ENCODE results near the gene CDHR2. TPM values are rescaled to one million over a fixed set of nuclear protein-coding genes. Genes with fewer than 3 reads are reported as not detected.

CDHR2 gene
- total RNA-seq, 4 donors from 2014 or later = not detected

GRCh38 chr5:176639208-176639607 lies 90.1 kb downstream of the CDHR2 start:
- Histone ChIP-seq H3K27me3 (no peaks in the 10 kb centered on the region), H3K27ac (no peak overlapping the region), H3K9me3 (no peaks in the 10 kb centered on the region), H3K4me3 (no peak overlapping the region), H3K4me1 (no peaks in the 10 kb centered on the region), H3K36me3 (no peaks in the 10 kb centered on the region)
- DNase-seq (ENCODE audit: low spot score in 2 of 2) = no peak
- no peak for TF ChIP-seq EP300 (IDR thresholded peaks at IDR 0.05)
- no peak for TF ChIP-seq POLR2A (IDR thresholded peaks at IDR 0.05)
- no peak for TF ChIP-seq CTCF (IDR thresholded peaks at IDR 0.05)
- WGBS, 2 donors = 51 to 67% methylated on average over 2 to 3 of the region's 4 CpGs

DNA sequence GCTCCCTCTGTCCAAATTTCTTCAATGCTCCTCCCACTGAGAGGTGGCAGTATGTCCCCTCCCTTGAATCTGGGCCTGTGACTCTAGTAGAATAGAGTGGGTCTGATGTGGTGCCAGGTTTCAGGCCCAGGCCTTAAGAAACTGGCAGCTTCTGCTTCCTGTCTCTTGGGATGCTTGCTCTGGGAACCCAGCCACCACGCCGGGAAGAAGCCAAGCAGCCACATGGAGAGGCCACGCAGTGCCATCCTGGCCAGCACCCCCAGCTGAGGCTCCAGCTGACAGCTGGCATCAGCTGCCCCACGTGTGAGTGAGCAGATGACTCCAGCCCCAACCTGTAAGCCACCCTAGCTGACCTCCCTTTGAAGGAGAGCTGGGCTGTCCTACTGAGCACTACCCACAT lies 90.8 kb downstream of the CDHR2 start:
- H3K9me3 ChIP-seq = no peaks in the 10 kb centered on the region
- TF ChIP-seq EP300 (IDR thresholded peaks at IDR 0.05) (no peak), POLR2A (IDR thresholded peaks at IDR 0.05) (no peak), CTCF (IDR thresholded peaks at IDR 0.05) (no peak)
- H3K36me3 ChIP-seq = no peaks in the 10 kb centered on the region
- no peak overlapping the region for H3K27ac ChIP-seq
- WGBS, 2 donors = 57 to 60% methylated on average over 4 of the region's 4 CpGs
- DNase-seq (ENCODE audit: low spot score in 2 of 2) = no peak
- H3K4me3 ChIP-seq = no peak overlapping the region
- H3K4me1 ChIP-seq = no peaks in the 10 kb centered on the region
- no peaks in the 10 kb centered on the region for H3K27me3 ChIP-seq

DNA sequence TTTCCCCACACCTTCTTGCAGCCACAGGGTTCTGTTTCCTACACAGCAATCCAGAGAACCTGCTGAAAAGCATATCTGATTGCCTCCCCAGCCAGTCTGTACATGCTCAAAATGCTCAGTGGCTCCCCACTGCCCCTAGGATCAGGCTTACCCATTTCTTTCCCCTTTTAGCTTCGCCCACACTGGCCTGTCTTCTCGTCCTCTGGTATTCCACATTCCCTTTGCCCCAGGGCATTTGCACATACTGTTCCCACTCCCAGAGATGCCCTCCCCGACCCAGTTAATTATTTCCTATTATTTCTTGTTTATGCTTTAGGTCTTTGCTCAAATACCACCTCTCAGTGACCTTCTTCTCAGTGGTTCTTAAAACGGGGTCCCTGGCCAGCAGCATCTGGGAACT lies 91.5 kb downstream of the CDHR2 start:
- Histone ChIP-seq H3K4me3 (no peak overlapping the region), H3K27me3 (no peaks in the 10 kb centered on the region), H3K27ac (no peak overlapping the region), H3K36me3 (no peaks in the 10 kb centered on the region), H3K4me1 (no peaks in the 10 kb centered on the region), H3K9me3 (no peaks in the 10 kb centered on the region)
- DNase-seq (ENCODE audit: low spot score in 2 of 2) = no peak
- no peak for TF ChIP-seq EP300 (IDR thresholded peaks at IDR 0.05)
- TF ChIP-seq CTCF (IDR thresholded peaks at IDR 0.05) = no peak
- TF ChIP-seq POLR2A (IDR thresholded peaks at IDR 0.05) = no peak
- 61 to 62% methylated on average over 4 of the region's 4 CpGs for WGBS, 2 donors

GRCh38 chr5:176642675-176643490 lies 93.7 kb downstream of the CDHR2 start:
- WGBS, 2 donors = 46 to 51% methylated on average over 12 to 14 of the region's 15 CpGs
- Histone ChIP-seq H3K4me3 (no peak overlapping the region), H3K36me3 (no peaks in the 10 kb centered on the region), H3K27me3 (no peaks in the 10 kb centered on the region), H3K4me1 (peaks cover 0 to 10% (median 4%) of the 10 kb centered on the region in 4 donors), H3K9me3 (no peaks in the 10 kb centered on the region), H3K27ac (no peak overlapping the region)
- TF ChIP-seq EP300 (IDR thresholded peaks at IDR 0.05) = no peak
- TF ChIP-seq CTCF (IDR thresholded peaks at IDR 0.05) = no peak
- TF ChIP-seq POLR2A (IDR thresholded peaks at IDR 0.05) = no peak
- DNase-seq (ENCODE audit: low spot score in 2 of 2) = no peak

GRCh38 chr5:176643491-176644219 lies 94.5 kb downstream of the CDHR2 start:
- 73 to 82% methylated on average over 8 to 9 of the region's 11 CpGs for WGBS, 2 donors

More at GRCh38 chr5:176643491-176644219, 94.5 kb downstream of the CDHR2 start:
- DNase-seq (ENCODE audit: low spot score in 2 of 2) = no peak
- H3K36me3 ChIP-seq = no peaks in the 10 kb centered on the region
- H3K27me3 ChIP-seq = no peaks in the 10 kb centered on the region
- TF ChIP-seq POLR2A (IDR thresholded peaks at IDR 0.05) = no peak
- no peak for TF ChIP-seq CTCF (IDR thresholded peaks at IDR 0.05)
- no peak for TF ChIP-seq EP300 (IDR thresholded peaks at IDR 0.05)
- no peak overlapping the region for H3K4me3 ChIP-seq
- no peaks in the 10 kb centered on the region for H3K9me3 ChIP-seq
- peaks cover 0 to 17% (median 12%) of the 10 kb centered on the region in 4 donors for H3K4me1 ChIP-seq
- H3K27ac ChIP-seq = no peak overlapping the region

All from tibial nerve (tissue), 4 donors.